Glutamatergic neuron (in vitro differentiated cells): ENCODE measurements around the gene PTPRN2. TPM values are rescaled to one million over a fixed set of nuclear protein-coding genes. Genes with fewer than 3 reads are reported as not detected.

ENCODE experiments used
- DNase-seq: peaks from one replicate; pipeline ENCODE4 v3.0.0; 2022
- H3K27ac Mint-ChIP-seq: one replicate; pipeline ENCODE4 v1.8.0; 2020; ENCODE audit warnings: mild to moderate bottlenecking, mixed read lengths, inconsistent platforms; ENCODE audit not compliant: unreplicated experiment
- H3K27me3 Mint-ChIP-seq: one replicate; pipeline ENCODE4 v1.8.0; 2020; ENCODE audit warnings: mild to moderate bottlenecking, moderate library complexity, mixed read lengths, inconsistent platforms; ENCODE audit not compliant: unreplicated experiment
- H3K36me3 Mint-ChIP-seq: one replicate; pipeline ENCODE4 v1.8.0; 2020; ENCODE audit warnings: mild to moderate bottlenecking, mixed read lengths, inconsistent platforms; ENCODE audit not compliant: unreplicated experiment
- H3K4me1 Mint-ChIP-seq: one replicate; pipeline ENCODE4 v1.8.0; 2020; ENCODE audit warnings: mild to moderate bottlenecking, low read depth, mixed read lengths, inconsistent platforms; ENCODE audit not compliant: unreplicated experiment
- H3K4me3 Mint-ChIP-seq: one replicate; pipeline ENCODE4 v1.8.0; 2020; ENCODE audit warnings: mild to moderate bottlenecking, mixed read lengths, inconsistent platforms; ENCODE audit not compliant: unreplicated experiment
- H3K9me3 Mint-ChIP-seq: one replicate; pipeline ENCODE4 v1.8.0; 2020; ENCODE audit warnings: mild to moderate bottlenecking, moderate library complexity, mixed read lengths, inconsistent platforms; ENCODE audit not compliant: unreplicated experiment
- CTCF ChIP-seq: fragments of 200-600 bp; sonication (generic); IDR thresholded peaks from one replicate; pipeline ENCODE4 v1.5.0; 2021; ENCODE audit not compliant: partially characterized antibody, unreplicated experiment
- total RNA-seq: library from RNA; stranded (reverse); fragmentation: NEBNext Ultra II Directional; extraction: Animal tissue kit (Norgen Biotek cat#: 25700); gene quantifications from one replicate; pipeline ENCODE4 v1.2.1, GENCODE V29; 2021; ENCODE audit not compliant: unreplicated experiment

Gene PTPRN2
- total RNA-seq, 1 donor from 2014 or later, result 49.0 TPM

- no peak for TF ChIP-seq CTCF
- no peak for DNase-seq
- H3K27ac Mint-ChIP-seq, result no peak overlapping the region
- H3K4me1 Mint-ChIP-seq, result peaks cover 5% of the 10 kb centered on the region
- peaks cover 16% of the 10 kb centered on the region for H3K36me3 Mint-ChIP-seq
- peaks cover 15% of the 10 kb centered on the region for H3K27me3 Mint-ChIP-seq
- H3K4me3 Mint-ChIP-seq, result no peak overlapping the region
- peaks cover 11% of the 10 kb centered on the region for H3K9me3 Mint-ChIP-seq
Observed at GRCh38 chr7:158357898-158358821, 229.5 kb downstream of the PTPRN2 start.

- Mint-ChIP-seq H3K4me1 (peaks cover 6% of the 10 kb centered on the region), H3K36me3 (peaks cover 22% of the 10 kb centered on the region), H3K9me3 (peaks cover 11% of the 10 kb centered on the region), H3K4me3 (no peak overlapping the region), H3K27ac (no peak overlapping the region), H3K27me3 (peaks cover 18% of the 10 kb centered on the region)
- no peak for DNase-seq
- no peak for TF ChIP-seq CTCF
Observed at GRCh38 chr7:158357106-158357897, 230.3 kb downstream of the PTPRN2 start.

- Mint-ChIP-seq H3K4me3 (no peak overlapping the region), H3K27me3 (peaks cover 17% of the 10 kb centered on the region), H3K27ac (no peak overlapping the region), H3K9me3 (peaks cover 12% of the 10 kb centered on the region), H3K4me1 (peaks cover 7% of the 10 kb centered on the region), H3K36me3 (peaks cover 22% of the 10 kb centered on the region)
- no peak for DNase-seq
- TF ChIP-seq CTCF, result no peak
Observed at GRCh38 chr7:158356454-158356853, 231.2 kb downstream of the PTPRN2 start.

GRCh38 chr7:158355456-158356065 is 232.1 kb downstream of the PTPRN2 start:
- Mint-ChIP-seq H3K4me3 (no peak overlapping the region), H3K27ac (no peak overlapping the region), H3K4me1 (peaks cover 8% of the 10 kb centered on the region), H3K27me3 (peaks cover 21% of the 10 kb centered on the region), H3K36me3 (peaks cover 22% of the 10 kb centered on the region), H3K9me3 (peaks cover 13% of the 10 kb centered on the region)
- peak; percentile 24 for TF ChIP-seq CTCF
- peak; percentile 36 for DNase-seq
